A204.1 (cell line): ENCODE data around the gene CLDN25.

Experiments used
- FAIRE-seq: peaks from 2 replicates; lab custom pipeline; 2012; peaks lifted over from hg19 to GRCh38; lab: Jason Lieb, UNC

The CLDN25 gene

GRCh38 chr11:113808931-113809330 is 29.3 kb downstream of the CLDN25 start:
- no peak for FAIRE-seq

- no peak for FAIRE-seq
Measured at GRCh38 chr11:113814181-113814580, 34.6 kb downstream of the CLDN25 start.

GRCh38 chr11:113817162-113817561 is 37.6 kb downstream of the CLDN25 start:
- no peak for FAIRE-seq

GRCh38 chr11:113817626-113818025 is 38.0 kb downstream of the CLDN25 start:
- FAIRE-seq = no peak

GRCh38 chr11:113818426-113818825 is 38.8 kb downstream of the CLDN25 start:
- no peak for FAIRE-seq

- FAIRE-seq = no peak
Measured at GRCh38 chr11:113827477-113827876, 47.9 kb downstream of the CLDN25 start.

GRCh38 chr11:113828191-113828590 is 48.6 kb downstream of the CLDN25 start:
- FAIRE-seq = no peak

GRCh38 chr11:113829751-113830150 is 50.2 kb downstream of the CLDN25 start:
- no peak for FAIRE-seq
